Spleen (tissue), 11 donors: Measurements from ENCODE around the gene BUB1B. TPM values are rescaled to one million over a fixed set of nuclear protein-coding genes. Genes with fewer than 3 reads are reported as not detected.

Experiments used
- DNase-seq: peaks from one replicate; pipeline ENCODE4 v3.0.0-alpha.2; 2020
- H3K27ac ChIP-seq, 8 donors: fragments of 200-600 bp; sonication (generic) in 7 of 8; 1 replicate in 4 of 8; 2 replicates in 4 of 8; pipeline versions ENCODE4 v1.5.0 to v1.8.0; 2016 to 2021; ENCODE audit warnings: inconsistent platforms in 4 of 8, mild to moderate bottlenecking in 4 of 8, moderate library complexity in 1 of 8
- H3K27me3 ChIP-seq, 7 donors: fragments of 200-600 bp; sonication (generic) in 6 of 7; replicated peaks in 1 of 7; 1 replicate in 4 of 7; 2 replicates in 3 of 7; pipeline versions ENCODE4 v1.5.0 to v1.8.0; 2016 to 2021; ENCODE audit warnings: inconsistent platforms in 3 of 7, mild to moderate bottlenecking in 1 of 7
- H3K36me3 ChIP-seq, 6 donors: fragments of 200-600 bp; sonication (generic) in 5 of 6; 1 replicate in 4 of 6; 2 replicates in 2 of 6; pipeline versions ENCODE4 v1.5.0 to v1.8.0; 2016 to 2021; ENCODE audit warnings: inconsistent platforms in 2 of 6
- H3K4me1 ChIP-seq, 6 donors: fragments of 200-600 bp; sonication (generic) in 5 of 6; 1 replicate in 3 of 6; 2 replicates in 3 of 6; pipeline versions ENCODE4 v1.5.0 to v1.8.0; 2016 to 2021; ENCODE audit warnings: inconsistent platforms in 3 of 6
- H3K4me3 ChIP-seq, 8 donors: fragments of 200-600 bp; sonication (generic) in 7 of 8; 1 replicate in 4 of 8; 2 replicates in 4 of 8; pipeline versions ENCODE4 v1.5.0 to v1.8.0; 2016 to 2021; ENCODE audit warnings: inconsistent platforms in 4 of 8, mild to moderate bottlenecking in 4 of 8, moderate library complexity in 2 of 8
- H3K9me3 ChIP-seq, 8 donors: fragments of 200-600 bp; sonication (generic) in 7 of 8; 1 replicate in 4 of 8; 2 replicates in 4 of 8; pipeline versions ENCODE4 v1.5.0 to v1.8.0; 2016 to 2021; ENCODE audit warnings: inconsistent platforms in 4 of 8
- POLR2A ChIP-seq, 3 donors: fragments of 450-650 bp; IDR thresholded peaks; one replicate each; pipeline ENCODE4 v1.5.1; 2017; ENCODE audit warnings: antibody characterized with exemption in 3 of 3, mild to moderate bottlenecking in 1 of 3
- POLR2AphosphoS5 ChIP-seq, 3 donors: sonication (generic); formaldehyde crosslinking; IDR thresholded peaks; one replicate each; pipeline ENCODE4 v1.5.1; 2017; ENCODE audit warnings: antibody characterized with exemption in 3 of 3
- WGBS, 5 donors: extraction: QIAGEN DNeasy Blood & Tissue Kit in 3 of 5; methylation state at CpG; one replicate each; pipeline versions ENCODE4 v1.1.5 to v1.1.7; 2013 to 2018; 5-methylcytosine and 5-hydroxymethylcytosine counted together
- intact Hi-C: fragments of 100-400 bp; cut with DNase I; formaldehyde crosslinking; loops from one replicate; pipeline ENCODE4 v1.15.0; 2023; ENCODE audit warnings: low total_unique reads
- polyA plus RNA-seq, 3 donors: library from polyadenylated mRNA; stranded (reverse); fragments of 200-250 nt; gene quantifications; one replicate each; pipeline ENCODE4 v1.2.1, GENCODE V29; 2013
- total RNA-seq, 7 donors: library from RNA; depleted of rRNA in 3 of 7; stranded (reverse); fragments of >200 nt in 3 of 7; fragmentation: NEBNext Ultra II Directional in 4 of 7; extraction: Animal tissue kit (Norgen Biotek cat#: 25700) in 4 of 7; gene quantifications; one replicate each; pipeline versions ENCODE4 v1.1.0 to v1.2.1, GENCODE V29; 2016 to 2021
- TF ChIP-seq, protein P1 (sequence below), 11 experiments: fragments of 200-600 bp in 7 of 11; fragments of 450-650 bp in 4 of 11; sonication (generic) in 4 of 11; IDR thresholded peaks in 8 of 11; conservative IDR thresholded peaks in 3 of 11; 1 replicate in 7 of 11; 2 replicates in 4 of 11; pipeline versions ENCODE4 v1.4.0 to v1.8.0; 2016 to 2021; ENCODE audit warnings: antibody characterized with exemption in 11 of 11, inconsistent platforms in 4 of 11, mild to moderate bottlenecking in 1 of 11
- donor health status: healthy with polysubstance abuse.
- donor health status: DM: no; HTN: no; CAD: no; lungs with moderate emphysema.
- donor health status: DM: no; HTN: no; CAD: no.
- donor health status: Bipolar disorder and iron deficiency.
- donor health status: healthy.
- donor health status: DM: no; HTN: no; CAD: no.
- donor health status: DM: yes; HTN: yes; CAD: no.

Gene BUB1B
- total and polyA plus RNA-seq, 10 donors = 1.2 to 11.8 (median 6.3) TPM

DNA sequence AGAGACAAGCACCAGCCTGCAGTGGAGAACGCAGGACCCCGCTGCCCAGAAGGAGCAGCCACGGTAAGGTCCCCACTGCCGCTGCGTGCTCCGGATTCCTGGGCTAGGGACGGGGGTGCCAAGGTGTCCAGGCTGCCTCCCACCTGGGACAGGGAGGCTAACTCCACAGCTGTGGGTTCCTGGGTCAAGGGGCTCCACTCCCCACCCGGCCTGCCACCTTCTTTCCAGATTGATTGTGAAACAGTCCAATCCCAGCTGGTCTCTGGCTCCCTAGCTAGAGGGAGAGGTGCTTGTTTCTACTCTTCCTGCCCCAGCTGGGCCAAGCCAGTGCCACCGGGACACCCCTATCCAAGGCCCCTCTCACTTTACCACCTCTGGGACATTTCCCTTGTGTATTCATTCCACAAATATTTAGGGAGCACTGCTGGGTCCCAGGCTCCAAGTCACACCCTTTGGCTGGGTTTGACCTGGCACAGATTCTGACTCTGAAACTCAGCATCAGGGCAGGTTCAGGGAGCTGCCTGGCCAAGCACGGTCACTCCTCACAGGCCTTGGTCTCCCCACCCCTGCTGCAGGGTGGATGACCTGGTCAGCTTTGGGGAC lies 79.9 kb downstream of the BUB1B start:
- Histone ChIP-seq H3K9me3 (no peaks in the 10 kb centered on the region), H3K27ac (no peak overlapping the region), H3K27me3 (peaks cover 0 to 33% (median 11%) of the 10 kb centered on the region in 7 donors), H3K4me3 (no peak overlapping the region), H3K4me1 (peaks cover 0 to 20% (median 13%) of the 10 kb centered on the region in 6 donors), H3K36me3 (no peaks in the 10 kb centered on the region)
- DNase-seq = peak; percentile 58
- intact Hi-C loops = no loop called here
- WGBS, 5 donors = 89 to 94% (median 92%) methylated on average over 9 to 10 of the region's 10 CpGs
- TF ChIP-seq, protein P1, sequence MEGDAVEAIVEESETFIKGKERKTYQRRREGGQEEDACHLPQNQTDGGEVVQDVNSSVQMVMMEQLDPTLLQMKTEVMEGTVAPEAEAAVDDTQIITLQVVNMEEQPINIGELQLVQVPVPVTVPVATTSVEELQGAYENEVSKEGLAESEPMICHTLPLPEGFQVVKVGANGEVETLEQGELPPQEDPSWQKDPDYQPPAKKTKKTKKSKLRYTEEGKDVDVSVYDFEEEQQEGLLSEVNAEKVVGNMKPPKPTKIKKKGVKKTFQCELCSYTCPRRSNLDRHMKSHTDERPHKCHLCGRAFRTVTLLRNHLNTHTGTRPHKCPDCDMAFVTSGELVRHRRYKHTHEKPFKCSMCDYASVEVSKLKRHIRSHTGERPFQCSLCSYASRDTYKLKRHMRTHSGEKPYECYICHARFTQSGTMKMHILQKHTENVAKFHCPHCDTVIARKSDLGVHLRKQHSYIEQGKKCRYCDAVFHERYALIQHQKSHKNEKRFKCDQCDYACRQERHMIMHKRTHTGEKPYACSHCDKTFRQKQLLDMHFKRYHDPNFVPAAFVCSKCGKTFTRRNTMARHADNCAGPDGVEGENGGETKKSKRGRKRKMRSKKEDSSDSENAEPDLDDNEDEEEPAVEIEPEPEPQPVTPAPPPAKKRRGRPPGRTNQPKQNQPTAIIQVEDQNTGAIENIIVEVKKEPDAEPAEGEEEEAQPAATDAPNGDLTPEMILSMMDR (IDR thresholded peaks at IDR 0.05 in 8 of 11, conservative IDR thresholded peaks at IDR 0.05 in 3 of 11) = no peak
- TF ChIP-seq POLR2A (IDR thresholded peaks at IDR 0.05) (no peak), POLR2AphosphoS5 (IDR thresholded peaks at IDR 0.05) (no peak)

DNA sequence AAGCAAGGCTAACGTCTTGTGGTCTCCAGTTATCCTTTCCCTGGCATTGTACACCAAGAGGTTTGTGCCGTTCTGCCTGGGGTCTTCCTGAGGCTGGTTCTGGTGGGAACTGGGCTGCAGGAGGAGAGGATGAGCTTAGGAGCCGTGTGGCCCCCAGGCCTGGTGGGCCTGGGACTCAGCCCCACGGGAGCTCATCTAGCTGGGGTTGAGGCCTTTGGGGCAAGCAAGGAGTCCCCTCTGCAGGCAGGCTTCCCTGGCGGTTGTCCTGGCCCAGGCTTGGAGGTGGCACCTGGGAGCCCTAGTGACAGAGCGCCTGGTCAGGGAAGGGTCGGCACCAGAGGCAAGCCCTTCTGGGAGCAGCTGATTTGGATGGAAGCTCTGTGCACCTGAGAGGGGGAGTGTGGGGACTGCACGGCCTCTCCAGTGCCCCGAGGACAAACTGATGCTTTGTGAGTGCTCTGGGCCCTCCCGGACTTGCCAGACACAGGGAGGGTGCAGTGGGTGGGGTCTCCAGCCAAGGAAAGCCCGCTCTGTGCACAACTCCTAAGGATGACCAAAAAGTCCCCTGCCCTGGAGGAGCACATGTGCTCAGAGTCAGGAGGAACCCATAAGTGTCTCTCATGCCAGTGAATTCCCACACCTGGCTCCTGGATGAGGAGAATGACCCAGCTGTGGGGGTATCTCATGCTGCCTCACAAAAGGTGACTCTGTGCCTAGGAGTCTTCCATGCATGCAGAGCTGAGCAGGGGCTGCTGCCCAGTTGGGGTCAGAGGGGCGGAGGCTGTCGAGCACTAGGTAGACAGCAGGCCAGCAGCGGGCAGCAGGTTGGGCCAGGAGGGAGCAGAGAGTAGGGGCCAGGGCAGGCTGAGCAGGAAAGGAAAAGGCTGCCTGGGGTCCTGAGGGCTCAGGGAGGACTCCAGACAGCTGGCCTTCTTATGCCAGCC lies 80.7 kb downstream of the BUB1B start:
- Histone ChIP-seq H3K4me3 (no peak overlapping the region), H3K4me1 (peaks cover 0 to 17% (median 11%) of the 10 kb centered on the region in 6 donors), H3K9me3 (no peaks in the 10 kb centered on the region), H3K36me3 (no peaks in the 10 kb centered on the region), H3K27me3 (peaks cover 0 to 33% (median 11%) of the 10 kb centered on the region in 7 donors), H3K27ac (no peak overlapping the region)
- no peak for TF ChIP-seq POLR2A (IDR thresholded peaks at IDR 0.05)
- no peak for TF ChIP-seq POLR2AphosphoS5 (IDR thresholded peaks at IDR 0.05)
- TF ChIP-seq, protein P1 (IDR thresholded peaks at IDR 0.05 in 8 of 11, conservative IDR thresholded peaks at IDR 0.05 in 3 of 11) = no peak
- DNase-seq = peak; percentile 29
- intact Hi-C loops = no loop called here
- 90 to 93% (median 93%) methylated on average over 10 to 14 of the region's 14 CpGs for WGBS, 5 donors

DNA sequence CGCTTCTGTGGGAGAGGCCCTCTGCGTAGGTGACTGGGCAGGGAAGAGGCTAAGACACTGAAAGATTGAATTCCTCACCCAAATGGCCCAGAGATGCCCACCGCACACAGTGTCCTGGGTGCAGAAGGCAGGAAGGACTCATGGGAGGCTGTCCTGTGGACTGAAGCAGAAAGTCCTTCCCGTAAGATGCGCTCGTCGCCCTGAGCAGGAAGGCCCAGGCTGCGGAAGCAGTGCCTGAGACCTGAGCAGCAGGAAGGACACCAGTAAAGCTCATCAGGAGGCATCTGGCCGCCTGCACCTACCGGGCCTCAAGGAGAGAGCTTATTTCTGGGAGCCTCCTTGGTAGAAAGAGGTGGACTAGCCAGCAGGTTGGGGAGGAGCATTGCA lies 81.3 kb downstream of the BUB1B start:
- WGBS, 5 donors = 92 to 98% (median 96%) methylated on average over 10 of the region's 10 CpGs
- H3K27ac ChIP-seq = no peak overlapping the region
- no peak overlapping the region for H3K4me3 ChIP-seq
- TF ChIP-seq POLR2AphosphoS5 (IDR thresholded peaks at IDR 0.05) = no peak
- TF ChIP-seq, protein P1 (IDR thresholded peaks at IDR 0.05 in 8 of 11, conservative IDR thresholded peaks at IDR 0.05 in 3 of 11) = no peak
- TF ChIP-seq POLR2A (IDR thresholded peaks at IDR 0.05) = no peak
- intact Hi-C loops = no loop called here
- H3K27me3 ChIP-seq = peaks cover 0 to 33% (median 11%) of the 10 kb centered on the region in 7 donors
- H3K36me3 ChIP-seq = no peaks in the 10 kb centered on the region
- peak; percentile 59 for DNase-seq
- peaks cover 0 to 17% (median 11%) of the 10 kb centered on the region in 6 donors for H3K4me1 ChIP-seq
- H3K9me3 ChIP-seq = no peaks in the 10 kb centered on the region

DNA sequence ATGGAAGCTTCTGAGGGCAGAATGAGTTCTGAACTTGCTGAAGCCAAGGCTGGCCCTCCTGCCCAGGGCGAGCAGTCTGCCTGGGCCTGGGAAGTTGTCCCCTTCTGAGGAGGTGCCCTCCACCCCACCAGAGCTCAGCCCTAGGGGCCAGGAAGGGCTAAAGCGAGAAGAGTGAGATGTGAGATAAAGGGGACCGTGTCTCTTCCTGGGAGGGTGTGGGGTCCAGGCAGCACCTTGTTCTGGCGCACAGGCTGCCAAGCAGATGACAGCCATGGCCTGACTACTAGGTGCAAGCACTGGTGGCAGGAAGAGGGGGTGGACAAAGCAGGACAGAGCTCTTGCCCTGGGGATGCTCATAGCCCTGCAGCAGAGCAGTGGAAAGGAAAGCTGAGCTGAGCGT lies 81.7 kb downstream of the BUB1B start:
- H3K9me3 ChIP-seq = no peaks in the 10 kb centered on the region
- TF ChIP-seq POLR2AphosphoS5 (IDR thresholded peaks at IDR 0.05) (no peak), POLR2A (IDR thresholded peaks at IDR 0.05) (no peak)
- TF ChIP-seq, protein P1 (IDR thresholded peaks at IDR 0.05 in 8 of 11, conservative IDR thresholded peaks at IDR 0.05 in 3 of 11) = no peak
- no peaks in the 10 kb centered on the region for H3K36me3 ChIP-seq
- intact Hi-C loops = no loop called here
- H3K27me3 ChIP-seq = peaks cover 0 to 33% (median 11%) of the 10 kb centered on the region in 7 donors
- H3K4me3 ChIP-seq = no peak overlapping the region
- peaks cover 0 to 17% (median 11%) of the 10 kb centered on the region in 6 donors for H3K4me1 ChIP-seq
- 79 to 96% (median 90%) methylated on average over 5 of the region's 5 CpGs for WGBS, 5 donors
- H3K27ac ChIP-seq = no peak overlapping the region
- DNase-seq = no peak
